Stimulated activated CD8-positive, alpha-beta memory T cell treated with anti-CD3 and anti-CD28 coated beads, Interleukin-12 subunit alpha, Interleukin-12 subunit beta, amount 100 ng/mL, for 4 hours (primary cell): Measurements from ENCODE around the gene CAPN14.

ENCODE experiments used
- DNase-seq: peaks from one replicate; pipeline ENCODE4 v3.0.0-alpha.2; 2020; ENCODE audit warnings: low read depth

CAPN14 gene

GRCh38 chr2:31217465-31218200 is at the start of gene CAPN14:
Gene CAPN14, minus strand, starts transcription at chr2:31217515. Its CDS starts 12,068 bp downstream, at chr2:31205447.
- no peak for DNase-seq

- DNase-seq: no peak
These were observed 49.5 kb upstream of the CAPN14 start for GRCh38 chr2:31266804-31267203.

GRCh38 chr2:31265234-31265633 is 47.9 kb upstream of the CAPN14 start:
- no peak for DNase-seq

DNA sequence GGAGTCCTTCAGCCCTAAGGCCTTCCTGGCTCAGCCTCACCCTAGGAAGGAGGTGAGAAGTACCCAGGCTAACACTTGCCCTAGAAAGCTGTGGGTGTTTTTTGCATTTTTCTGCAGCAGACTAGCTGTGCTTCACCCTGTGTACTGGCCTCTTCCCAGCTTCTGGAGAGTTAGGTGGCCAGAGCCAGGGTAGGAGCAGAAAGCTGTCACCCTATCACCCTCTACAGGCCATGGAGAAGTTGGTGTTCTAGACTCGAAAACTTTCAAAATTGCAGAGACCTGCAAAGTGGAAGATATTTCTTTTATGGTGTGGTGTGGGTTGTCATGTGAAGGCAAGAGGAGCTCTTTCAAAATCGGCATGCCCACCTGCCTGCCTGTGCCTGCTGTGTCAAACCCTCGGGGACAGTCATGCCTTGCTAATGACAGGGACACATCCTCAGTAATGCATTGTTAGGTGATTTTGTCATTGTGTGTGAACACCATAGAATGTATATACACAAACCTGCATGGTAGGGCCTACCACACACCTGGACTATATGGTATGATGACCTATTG is 46.4 kb upstream of the CAPN14 start:
- no peak for DNase-seq

GRCh38 chr2:31260870-31261269 is 43.6 kb upstream of the CAPN14 start:
- DNase-seq: no peak

GRCh38 chr2:31259075-31259474 is 41.8 kb upstream of the CAPN14 start:
- DNase-seq: no peak

DNA sequence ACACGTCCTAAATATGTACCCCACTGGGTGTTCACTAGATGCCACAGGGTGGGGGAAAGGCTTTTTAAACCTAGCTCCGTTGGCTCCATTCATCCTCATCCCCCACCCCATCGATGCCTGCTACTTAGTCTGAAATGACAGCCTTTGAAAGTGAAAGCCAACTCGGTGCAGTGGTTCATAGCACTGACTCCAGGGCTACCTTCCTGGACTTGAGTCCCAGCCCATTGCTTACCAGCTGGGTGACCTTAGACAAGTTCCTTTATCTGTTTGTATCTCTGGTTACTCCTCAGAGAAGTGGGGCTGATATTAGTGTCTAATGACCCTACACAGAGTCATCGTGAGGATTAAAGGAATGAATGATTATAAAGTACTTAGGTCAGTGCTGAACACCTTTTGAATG is 41.0 kb upstream of the CAPN14 start:
- no peak for DNase-seq

DNA sequence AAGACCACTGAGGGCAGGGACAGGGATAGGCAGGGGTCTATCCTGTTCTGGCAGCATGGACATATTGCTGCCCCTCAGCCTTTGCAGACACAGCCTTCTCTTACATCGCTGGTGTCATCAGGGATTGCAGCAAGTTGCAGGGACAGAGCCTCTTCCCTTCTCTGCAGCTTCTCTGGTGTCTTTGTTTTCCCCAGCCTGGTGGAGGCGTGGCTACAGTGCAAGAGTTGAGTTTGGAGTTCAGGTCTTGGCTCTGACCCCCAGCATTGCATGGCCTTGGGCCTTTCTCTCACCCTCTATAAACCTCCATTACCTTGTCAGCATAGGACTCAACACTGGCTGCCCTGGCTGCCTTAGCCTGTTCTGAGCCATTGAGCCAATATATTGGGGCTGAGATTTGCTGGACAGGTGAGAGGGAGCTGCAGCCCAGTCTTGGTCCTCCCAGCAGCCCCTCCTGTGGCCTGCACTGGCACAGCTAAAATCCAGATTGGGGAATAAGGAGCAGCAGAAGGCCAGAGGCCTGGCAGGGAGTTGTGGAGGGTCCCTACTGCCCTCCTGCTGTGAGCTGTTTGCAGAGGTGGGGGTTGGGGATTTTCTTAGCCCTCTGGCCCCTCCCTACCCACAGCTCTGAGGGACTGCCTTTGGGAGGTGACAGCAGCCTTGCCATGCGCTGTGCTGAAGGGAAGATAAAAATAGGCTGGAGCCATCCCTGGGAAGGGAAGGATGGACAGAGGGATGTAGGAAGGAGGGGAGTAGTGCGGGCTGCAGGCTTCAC is 39.5 kb upstream of the CAPN14 start:
- no peak for DNase-seq

- no peak for DNase-seq
These were observed 38.7 kb upstream of the CAPN14 start for GRCh38 chr2:31255911-31256571.

DNA sequence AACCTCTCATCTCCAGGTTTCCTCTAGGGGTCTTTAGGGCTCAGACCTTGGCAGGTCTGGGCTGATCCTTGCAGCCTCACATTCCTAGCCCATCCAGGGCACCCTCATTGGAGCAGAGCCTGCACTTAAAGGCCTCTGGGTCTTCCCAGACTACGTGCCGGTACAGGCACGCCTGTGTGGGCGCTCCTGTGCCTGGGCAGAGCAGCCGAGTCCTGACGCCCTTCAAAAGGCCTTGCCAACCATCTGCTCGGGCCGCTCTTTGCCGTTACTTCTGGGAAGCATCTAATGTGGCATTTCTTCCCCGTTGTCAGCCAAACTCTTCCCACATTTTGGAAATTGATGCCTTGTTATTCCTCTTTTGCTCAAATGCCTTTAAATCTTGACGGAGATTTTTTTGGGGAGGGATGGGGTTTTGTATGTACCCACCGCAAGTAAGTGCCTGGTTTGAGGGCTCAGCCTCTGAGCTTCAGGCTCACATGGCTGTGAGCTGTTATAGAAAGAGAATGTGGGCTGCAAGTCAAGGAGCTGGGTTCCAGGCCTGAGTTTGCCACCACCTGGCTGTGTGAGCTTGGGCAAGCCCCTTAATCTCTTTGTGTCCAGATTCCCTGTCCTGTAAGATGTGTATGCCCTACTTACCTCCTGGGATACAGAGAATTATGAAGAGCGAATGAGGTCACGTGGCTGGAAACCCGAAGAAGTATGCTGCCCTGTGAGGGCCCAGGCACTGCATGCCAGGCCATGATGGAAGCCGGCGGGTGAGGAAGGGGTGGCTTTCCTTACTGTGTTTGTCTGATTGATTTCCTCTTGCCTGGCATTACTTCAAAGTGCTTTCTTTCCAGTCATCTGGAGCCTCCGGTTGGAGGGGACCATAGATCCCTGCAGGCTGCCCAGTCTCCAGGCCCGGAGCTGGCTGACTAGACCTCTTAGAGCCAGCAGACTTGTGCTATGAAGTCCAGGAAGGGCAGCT is 37.2 kb upstream of the CAPN14 start:
- no peak for DNase-seq

DNA sequence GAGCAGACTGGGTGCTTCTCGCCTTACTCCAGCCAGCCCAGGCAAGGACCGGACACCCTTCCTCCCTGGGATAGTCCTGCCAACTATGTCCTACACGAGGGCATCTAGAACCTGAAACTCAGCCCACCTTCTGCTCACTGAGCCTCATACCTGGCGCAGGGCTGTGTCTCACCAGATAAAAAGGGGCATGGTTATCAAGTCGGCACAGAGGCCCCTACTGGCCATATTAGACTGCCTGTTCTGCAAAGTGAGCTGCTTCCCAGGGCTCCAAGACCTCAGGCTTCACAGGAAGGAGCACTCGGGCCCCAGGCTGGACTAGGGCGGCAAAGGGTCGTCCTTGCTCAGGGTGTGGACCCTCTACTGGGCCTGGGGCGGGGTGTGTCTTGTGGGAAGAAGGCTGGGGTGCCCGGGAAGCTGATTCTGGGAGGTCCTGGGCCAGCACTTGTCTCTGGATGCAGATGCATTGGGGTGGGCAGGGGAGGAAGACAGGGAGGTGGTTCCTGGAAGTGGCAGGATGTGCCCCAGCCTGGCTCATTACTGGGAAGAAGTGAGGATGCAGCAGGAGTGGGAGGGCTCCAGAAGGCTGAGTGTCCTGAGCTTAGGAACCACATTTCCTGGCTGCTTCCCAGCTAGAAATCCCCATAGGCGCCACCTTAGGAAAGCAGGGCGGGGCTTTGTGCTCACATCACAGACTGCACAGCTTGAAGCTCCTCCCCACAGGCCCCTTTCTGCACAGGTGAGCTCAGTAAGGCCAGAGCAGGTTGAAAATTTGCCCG is 36.2 kb upstream of the CAPN14 start:
- DNase-seq: no peak

DNA sequence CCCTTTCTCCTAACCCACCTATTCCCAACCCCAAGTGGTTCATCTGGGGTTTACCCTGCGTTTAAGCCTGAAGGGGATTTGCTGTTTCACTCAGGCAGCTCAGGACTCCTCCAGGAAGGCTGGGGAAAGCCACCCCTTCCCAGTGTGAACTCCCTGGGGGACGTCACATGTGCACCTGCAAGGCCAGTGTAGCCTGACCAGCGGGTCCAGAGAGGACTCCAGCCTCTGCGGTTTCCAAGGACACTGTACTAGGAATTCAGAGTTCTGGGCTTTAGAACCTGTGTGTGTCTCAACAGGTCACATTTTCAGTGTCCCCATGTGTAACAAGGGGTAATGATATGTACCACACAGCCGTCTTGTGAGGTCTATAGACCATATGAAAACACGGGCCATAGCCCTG is 34.5 kb upstream of the CAPN14 start:
- no peak for DNase-seq

GRCh38 chr2:31251018-31251417 is 33.7 kb upstream of the CAPN14 start:
- no peak for DNase-seq

GRCh38 chr2:31249009-31249690 is 31.8 kb upstream of the CAPN14 start:
- no peak for DNase-seq

DNA sequence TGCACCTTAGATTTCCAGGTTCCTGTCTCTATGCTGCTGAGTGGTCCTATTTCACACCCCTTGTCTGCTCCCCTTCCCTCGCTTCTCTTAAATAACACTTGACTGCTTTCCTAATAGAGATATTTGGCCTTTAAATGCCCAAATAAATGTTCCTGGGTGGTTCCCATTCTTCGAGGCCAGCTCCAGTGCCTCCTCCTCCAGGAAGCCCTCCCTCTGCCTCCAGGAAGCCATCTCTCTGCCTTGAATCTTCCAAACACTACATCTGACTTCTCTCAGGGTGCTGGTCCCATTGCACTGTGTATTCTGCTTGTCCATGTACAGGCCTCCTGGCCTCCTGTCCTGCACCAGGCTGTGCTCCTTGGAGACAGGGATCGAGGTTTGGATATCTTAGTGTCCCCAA is 30.8 kb upstream of the CAPN14 start:
- DNase-seq: no peak

DNA sequence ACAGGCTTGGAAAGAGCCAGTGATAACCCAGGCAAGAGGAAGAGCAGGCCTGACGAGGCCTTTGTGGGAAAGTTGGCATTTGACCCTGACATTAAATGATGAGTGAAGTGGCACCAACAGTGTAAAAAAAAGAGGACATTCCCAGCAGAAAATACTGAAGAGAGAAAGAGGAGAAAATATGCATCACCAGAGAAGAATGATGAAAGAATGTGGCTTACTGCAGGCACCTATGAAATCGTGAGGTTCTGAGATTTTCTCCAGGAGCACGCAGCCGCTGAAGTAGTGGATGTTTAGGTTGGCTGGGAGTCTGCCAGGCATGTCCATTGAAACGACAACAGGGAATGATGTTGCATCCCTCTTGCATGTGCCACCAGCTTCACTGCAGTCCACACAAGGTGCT is 30.4 kb upstream of the CAPN14 start:
- no peak for DNase-seq

- DNase-seq: no peak
These were observed 29.0 kb upstream of the CAPN14 start for GRCh38 chr2:31246184-31246852.

GRCh38 chr2:31244101-31244500 is 26.8 kb upstream of the CAPN14 start:
- DNase-seq: no peak

GRCh38 chr2:31243053-31243452 is 25.7 kb upstream of the CAPN14 start:
- no peak for DNase-seq
